ENCODE data around the gene ZSCAN5C. TPM values are rescaled to one million over a fixed set of nuclear protein-coding genes. Genes with fewer than 3 reads are reported as not detected.
A peak's percentile ranks its signal among the peaks of the same experiment; 100 is the strongest.
"Not testable (repeated sequence)": the region's sequence is repeated elsewhere in the genome, so short reads cannot be mapped to it uniquely, and the experiment has no call there.

Gene ZSCAN5C
- polyA plus RNA-seq, 2 of the 4 experiments (the other 2 are of a cell fraction), result not detected

DNA sequence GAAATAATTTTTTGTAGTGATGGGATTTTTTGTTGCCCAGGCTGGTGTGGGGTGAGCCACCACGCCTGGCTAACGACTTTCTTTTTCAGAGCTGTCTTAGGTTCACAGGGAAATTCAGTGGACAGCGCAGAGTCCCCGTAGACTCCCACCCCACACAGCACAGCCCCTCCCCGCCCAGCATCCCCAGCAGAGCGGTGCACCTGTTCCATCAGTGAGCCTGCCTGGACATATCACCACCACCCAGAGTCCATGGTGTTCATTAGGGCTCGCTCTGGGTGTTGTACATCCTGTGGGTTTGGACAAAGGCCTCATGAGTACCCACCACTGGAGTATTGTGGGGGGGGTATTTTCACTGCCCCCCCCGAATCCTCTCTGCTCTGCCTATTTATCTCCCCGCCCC, 8.0 kb downstream of the ZSCAN5C start:
- 41% methylated on average over 9 of the region's 9 CpGs for WGBS (ENCODE audit: missing lambda C conversion rate)
- CTCF ChIA-PET, FAIRE-seq: not testable (repeated sequence)

DNA sequence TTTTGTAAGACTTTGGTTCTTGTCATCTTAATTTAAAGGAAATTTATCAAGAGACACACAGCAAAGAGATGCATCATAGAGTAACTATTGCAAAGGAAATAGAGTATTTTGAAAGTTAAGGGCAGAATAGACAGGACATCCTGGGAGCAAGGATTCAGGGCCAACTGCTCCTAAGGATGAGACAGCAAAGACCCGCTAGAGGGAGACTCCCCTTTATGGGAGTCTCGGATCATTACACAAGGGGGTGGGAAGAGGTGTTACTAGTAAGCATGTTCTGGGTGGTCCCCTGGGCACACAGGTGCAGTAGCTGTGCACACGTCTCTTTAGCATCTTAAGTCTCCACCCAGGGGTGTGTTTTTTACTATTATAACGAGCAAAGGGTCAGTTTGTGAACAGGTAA, 9.6 kb downstream of the ZSCAN5C start:
- no peaks in the 10 kb centered on the region for H3K4me1 ChIP-seq

More for the DNA sequence above, 8.0 kb downstream of the ZSCAN5C start:
- H3K4me2 ChIP-seq; H3K4me3 ChIP-seq; H3K27ac ChIP-seq; DNase-seq (ENCODE audit: low read depth in 1 of 2, low spot score in 1 of 2); H3K9me3 ChIP-seq; H3K4me1 ChIP-seq; POLR2A ChIA-PET; ATAC-seq: not testable (repeated sequence)

GRCh38 chr19:56217039-56217949, 15.2 kb downstream of the ZSCAN5C start:
- no peak overlapping the region for H3K27ac ChIP-seq
- no peak; a peak in 1 of 6 replicates for ATAC-seq
- 81% methylated on average over 69 of the region's 79 CpGs for WGBS (ENCODE audit: missing lambda C conversion rate)

More for the DNA sequence above, 9.6 kb downstream of the ZSCAN5C start:
- H3K4me3 ChIP-seq, result no peak overlapping the region
- DNase-seq (ENCODE audit: low read depth in 1 of 2, low spot score in 1 of 2), result no peak
- peak in 1 of 2 experiments; percentile 63; a peak in 3 of 6 replicates for ATAC-seq
- H3K4me2 ChIP-seq, result no peak overlapping the region
- peaks cover 10% of the 10 kb centered on the region; the same call in 2 of the 3 replicates for H3K9me3 ChIP-seq
- FAIRE-seq, result no peak
- 6% methylated on average over 4 of the region's 4 CpGs for WGBS (ENCODE audit: missing lambda C conversion rate)
- ChIA-PET POLR2A (no interaction called here), CTCF (interaction anchor here (0.6 to 1.2 kb wide), 2 partner anchors 41 to 225 kb away, joined by 3 read pairs; no protein-coding TSS in a partner anchor)
- H3K27ac ChIP-seq, result no peak overlapping the region
- no peak for TF ChIP-seq NFE2L2 (conservative IDR thresholded peaks at IDR 0.05; ENCODE audit: low read length)
- TF ChIP-seq HOXA7 (CRISPR knock-in tag; IDR thresholded peaks at IDR 0.05), result no peak
- TF ChIP-seq, protein P1, sequence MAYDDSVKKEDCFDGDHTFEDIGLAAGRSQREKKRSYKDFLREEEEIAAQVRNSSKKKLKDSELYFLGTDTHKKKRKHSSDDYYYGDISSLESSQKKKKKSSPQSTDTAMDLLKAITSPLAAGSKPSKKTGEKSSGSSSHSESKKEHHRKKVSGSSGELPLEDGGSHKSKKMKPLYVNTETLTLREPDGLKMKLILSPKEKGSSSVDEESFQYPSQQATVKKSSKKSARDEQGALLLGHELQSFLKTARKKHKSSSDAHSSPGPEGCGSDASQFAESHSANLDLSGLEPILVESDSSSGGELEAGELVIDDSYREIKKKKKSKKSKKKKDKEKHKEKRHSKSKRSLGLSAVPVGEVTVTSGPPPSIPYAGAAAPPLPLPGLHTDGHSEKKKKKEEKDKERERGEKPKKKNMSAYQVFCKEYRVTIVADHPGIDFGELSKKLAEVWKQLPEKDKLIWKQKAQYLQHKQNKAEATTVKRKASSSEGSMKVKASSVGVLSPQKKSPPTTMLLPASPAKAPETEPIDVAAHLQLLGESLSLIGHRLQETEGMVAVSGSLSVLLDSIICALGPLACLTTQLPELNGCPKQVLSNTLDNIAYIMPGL (CRISPR knock-in tag; IDR thresholded peaks at IDR 0.05; ENCODE audit: borderline replicate concordance), result no peak

DNA sequence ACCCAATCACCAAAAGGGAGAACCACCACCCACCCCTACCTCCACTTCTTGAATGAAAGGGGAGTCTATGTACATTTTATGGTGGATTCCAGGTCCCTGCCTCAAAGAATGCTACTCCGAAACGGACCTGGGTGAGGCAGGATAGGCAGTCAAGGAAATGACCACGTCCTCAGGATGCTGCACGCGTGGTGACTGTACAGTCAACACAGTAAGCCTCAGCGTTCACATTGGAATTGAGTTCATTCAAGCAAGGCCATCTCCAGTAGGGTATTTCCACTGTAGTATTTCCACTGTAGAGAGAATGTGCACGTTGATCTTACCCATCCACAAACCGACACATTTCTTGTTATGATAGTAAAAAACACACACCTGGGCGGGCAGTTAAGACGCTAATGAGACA, 16.9 kb downstream of the ZSCAN5C start:
- TF ChIP-seq CBX8 (IDR thresholded peaks at IDR 0.05), result no peak
- TF ChIP-seq, protein P2, sequence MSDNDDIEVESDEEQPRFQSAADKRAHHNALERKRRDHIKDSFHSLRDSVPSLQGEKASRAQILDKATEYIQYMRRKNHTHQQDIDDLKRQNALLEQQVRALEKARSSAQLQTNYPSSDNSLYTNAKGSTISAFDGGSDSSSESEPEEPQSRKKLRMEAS (IDR thresholded peaks at IDR 0.05), result no peak
- TF ChIP-seq ATOH8 (CRISPR knock-in tag; IDR thresholded peaks at IDR 0.05; ENCODE audit: low read depth), result no peak
- POLR2A ChIA-PET, result no interaction called here
- no peak overlapping the region for H3K27ac ChIP-seq
- FAIRE-seq (no peak), DNase-seq (ENCODE audit: low read depth in 1 of 2, low spot score in 1 of 2) (no peak), ATAC-seq (no peak)
- H3K4me3 ChIP-seq, result no peak overlapping the region
- H3K4me1 ChIP-seq, result no peaks in the 10 kb centered on the region
- H3K4me2 ChIP-seq, result no peak overlapping the region
- H3K9me3 ChIP-seq, result peaks cover 11% of the 10 kb centered on the region; the same call in 1 of the 3 replicates
- CTCF ChIA-PET, result interaction anchor here (1.0 kb wide), 1 partner anchor 34 kb away, joined by 7 read pairs; no protein-coding TSS in a partner anchor
- WGBS (ENCODE audit: missing lambda C conversion rate), result 42% methylated on average over 10 of the region's 10 CpGs

More at GRCh38 chr19:56217039-56217949, 15.2 kb downstream of the ZSCAN5C start:
- CTCF ChIA-PET, result interaction anchor here (0.6 kb wide), 1 partner anchor 132 kb away, joined by 4 read pairs; no protein-coding TSS in a partner anchor
- POLR2A ChIA-PET, result no interaction called here
- DNase-seq (ENCODE audit: low read depth in 1 of 2, low spot score in 1 of 2), result no peak
- TF ChIP-seq NFE2L2 (conservative IDR thresholded peaks at IDR 0.05; ENCODE audit: low read length), result no peak
- TF ChIP-seq RARB (CRISPR knock-in tag; IDR thresholded peaks at IDR 0.05), result no peak
- TF ChIP-seq, protein P3, sequence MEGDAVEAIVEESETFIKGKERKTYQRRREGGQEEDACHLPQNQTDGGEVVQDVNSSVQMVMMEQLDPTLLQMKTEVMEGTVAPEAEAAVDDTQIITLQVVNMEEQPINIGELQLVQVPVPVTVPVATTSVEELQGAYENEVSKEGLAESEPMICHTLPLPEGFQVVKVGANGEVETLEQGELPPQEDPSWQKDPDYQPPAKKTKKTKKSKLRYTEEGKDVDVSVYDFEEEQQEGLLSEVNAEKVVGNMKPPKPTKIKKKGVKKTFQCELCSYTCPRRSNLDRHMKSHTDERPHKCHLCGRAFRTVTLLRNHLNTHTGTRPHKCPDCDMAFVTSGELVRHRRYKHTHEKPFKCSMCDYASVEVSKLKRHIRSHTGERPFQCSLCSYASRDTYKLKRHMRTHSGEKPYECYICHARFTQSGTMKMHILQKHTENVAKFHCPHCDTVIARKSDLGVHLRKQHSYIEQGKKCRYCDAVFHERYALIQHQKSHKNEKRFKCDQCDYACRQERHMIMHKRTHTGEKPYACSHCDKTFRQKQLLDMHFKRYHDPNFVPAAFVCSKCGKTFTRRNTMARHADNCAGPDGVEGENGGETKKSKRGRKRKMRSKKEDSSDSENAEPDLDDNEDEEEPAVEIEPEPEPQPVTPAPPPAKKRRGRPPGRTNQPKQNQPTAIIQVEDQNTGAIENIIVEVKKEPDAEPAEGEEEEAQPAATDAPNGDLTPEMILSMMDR (IDR thresholded peaks at IDR 0.05), result no peak
- TF ChIP-seq NR3C1 (IDR thresholded peaks at IDR 0.05), result no peak
- TF ChIP-seq SMC3 (IDR thresholded peaks at IDR 0.05), result no peak
- TF ChIP-seq CHD4 (IDR thresholded peaks at IDR 0.05; ENCODE audit: borderline replicate concordance), result no peak
- TF ChIP-seq EP300 (IDR thresholded peaks at IDR 0.05), result no peak
- no peak for TF ChIP-seq CBX2 (IDR thresholded peaks at IDR 0.05; ENCODE audit: borderline replicate concordance, low read depth)
- no peak for TF ChIP-seq MAFK (IDR thresholded peaks at IDR 0.05; ENCODE audit: partially characterized antibody)
- no peak for TF ChIP-seq FOXS1 (CRISPR knock-in tag; IDR thresholded peaks at IDR 0.05)
- TF ChIP-seq CEBPB (IDR thresholded peaks at IDR 0.05), result no peak
- no peak for TF ChIP-seq CHD2 (IDR thresholded peaks at IDR 0.05; ENCODE audit: low read length, partially characterized antibody)
- no peak for TF ChIP-seq RNF2 (IDR thresholded peaks at IDR 0.05; ENCODE audit: borderline replicate concordance, low read depth)
- TF ChIP-seq BHLHE40 (IDR thresholded peaks at IDR 0.05; ENCODE audit: low read depth, low read length), result no peak
- Histone ChIP-seq H3K4me2 (no peak overlapping the region), H3K4me3 (no peak overlapping the region), H3K9me3 (peaks cover 11% of the 10 kb centered on the region; the same call in 1 of the 3 replicates), H3K4me1 (no peaks in the 10 kb centered on the region)
- FAIRE-seq, result no peak

GRCh38 chr19:56221442-56221841, 19.4 kb downstream of the ZSCAN5C start:
- peaks cover 13% of the 10 kb centered on the region; the same call in 1 of the 3 replicates for H3K9me3 ChIP-seq
- H3K4me3 ChIP-seq, H3K4me1 ChIP-seq, H3K27ac ChIP-seq, POLR2A ChIA-PET, H3K4me2 ChIP-seq: not testable (repeated sequence)
- peak; percentile 28 for FAIRE-seq
- DNase-seq (ENCODE audit: low read depth in 1 of 2, low spot score in 1 of 2), result peak in 1 of 2 experiments; percentile 13
- CTCF ChIA-PET, result interaction anchor here (1.4 kb wide), 1 partner anchor 32 kb away, joined by 4 read pairs; no protein-coding TSS in a partner anchor
- ATAC-seq, result peak in 1 of 2 experiments; percentile 68; a peak in 3 of 6 replicates
- WGBS (ENCODE audit: missing lambda C conversion rate), result 74% methylated on average over 9 of the region's 9 CpGs
